NCI-H2227 (cell line): ENCODE results near the gene NRSN2.
A peak's percentile ranks its signal among the peaks of the same experiment; 100 is the strongest.
"Not testable (repeated sequence)": the region's sequence is repeated elsewhere in the genome, so short reads cannot be mapped to it uniquely, and the experiment has no call there.

Experiments
- DNase-seq: peaks from one replicate; lab custom pipeline; 2025; ENCODE audit not compliant: unreplicated experiment; lab: John Stamatoyannopoulos, UW

The NRSN2 gene

GRCh38 chr20:373171-373890 is 26.4 kb downstream of the NRSN2 start:
- no peak for DNase-seq

- no peak for DNase-seq
Observed at GRCh38 chr20:375265-375889, 28.5 kb downstream of the NRSN2 start.

- DNase-seq: no peak
Observed at GRCh38 chr20:376089-376488, 29.2 kb downstream of the NRSN2 start.

- DNase-seq: no peak
Observed at GRCh38 chr20:376750-377149, 29.8 kb downstream of the NRSN2 start.

- not testable (repeated sequence) for DNase-seq
Observed at GRCh38 chr20:377578-377977, 30.7 kb downstream of the NRSN2 start.

- DNase-seq: no peak
Observed at GRCh38 chr20:378961-379336, 32.0 kb downstream of the NRSN2 start.

- peak; percentile 82 for DNase-seq
Observed at GRCh38 chr20:380763-381580, 34.1 kb downstream of the NRSN2 start.

GRCh38 chr20:381581-382290 is 34.8 kb downstream of the NRSN2 start:
- peak; percentile 77 for DNase-seq

- DNase-seq: no peak
Observed at GRCh38 chr20:382291-383115, 35.6 kb downstream of the NRSN2 start.

GRCh38 chr20:383889-384288 is 37.0 kb downstream of the NRSN2 start:
- no peak for DNase-seq

- no peak for DNase-seq
Observed at GRCh38 chr20:384723-385122, 37.8 kb downstream of the NRSN2 start.

- no peak for DNase-seq
Observed at GRCh38 chr20:385448-385847, 38.5 kb downstream of the NRSN2 start.

- not testable (repeated sequence) for DNase-seq
Observed at GRCh38 chr20:386634-387033, 39.7 kb downstream of the NRSN2 start.

- DNase-seq: no peak
Observed at GRCh38 chr20:387520-387919, 40.6 kb downstream of the NRSN2 start.

- no peak for DNase-seq
Observed at GRCh38 chr20:388034-388994, 41.4 kb downstream of the NRSN2 start.

GRCh38 chr20:389220-389619 is 42.3 kb downstream of the NRSN2 start:
- DNase-seq: no peak

GRCh38 chr20:391041-391711 is 44.3 kb downstream of the NRSN2 start:
- no peak for DNase-seq

- not testable (repeated sequence) for DNase-seq
Observed at GRCh38 chr20:393296-393695, 46.4 kb downstream of the NRSN2 start.

- DNase-seq: no peak
Observed at GRCh38 chr20:396252-396618, 49.3 kb downstream of the NRSN2 start.
